Body of pancreas (tissue), 4 donors: ENCODE measurements around the gene HLA-DOB.

ENCODE experiments used
- CTCF ChIP-seq, 7 experiments: fragments of 450-650 bp in 4 of 7; fragments of 200-600 bp in 3 of 7; sonication (generic) in 3 of 7; IDR thresholded peaks; one replicate each; pipeline ENCODE4 v1.5.1; 2016 to 2019; ENCODE audit warnings: antibody characterized with exemption in 7 of 7
- POLR2A ChIP-seq, 3 donors: fragments of 450-650 bp; IDR thresholded peaks; one replicate each; pipeline ENCODE4 v1.6.1; 2016; ENCODE audit warnings: antibody characterized with exemption in 3 of 3, mild to moderate bottlenecking in 2 of 3

- TF ChIP-seq CTCF (IDR thresholded peaks at IDR 0.05) (no peak), POLR2A (IDR thresholded peaks at IDR 0.05) (no peak)
Observed at GRCh38 chr6:32840604-32841246, 23.9 kb upstream of the HLA-DOB start.
